CD4-positive, alpha-beta T cell treated with Interleukin-17A for 4 hours (primary cell): ENCODE data around the gene KLK1.
"Not testable (repeated sequence)": the region's sequence is repeated elsewhere in the genome, so short reads cannot be mapped to it uniquely, and the experiment has no call there.

ENCODE experiments used
- DNase-seq: peaks from one replicate; pipeline ENCODE4 v3.0.0-alpha.2; 2020; ENCODE audit warnings: mixed read lengths

KLK1 gene

GRCh38 chr19:50791594-50792271 lies 31.9 kb downstream of the KLK1 start:
- DNase-seq: no peak

GRCh38 chr19:50790922-50791467 lies 32.6 kb downstream of the KLK1 start:
- DNase-seq: no peak

- no peak for DNase-seq
Measured at GRCh38 chr19:50790396-50790795, 33.2 kb downstream of the KLK1 start, which contains the start of gene ACP4. Gene ACP4, plus strand, starts transcription at chr19:50790415. Its CDS starts 0 bp downstream, at chr19:50790415.

- DNase-seq: no peak
Measured at GRCh38 chr19:50785329-50785728, 38.3 kb downstream of the KLK1 start.

GRCh38 chr19:50784710-50785109 lies 38.9 kb downstream of the KLK1 start:
- DNase-seq: no peak

GRCh38 chr19:50783848-50784152 lies 39.8 kb downstream of the KLK1 start:
- not testable (repeated sequence) for DNase-seq

GRCh38 chr19:50780753-50781435 lies 42.7 kb downstream of the KLK1 start:
- DNase-seq: no peak

- no peak for DNase-seq
Measured at GRCh38 chr19:50779504-50780457, 43.8 kb downstream of the KLK1 start.

- no peak for DNase-seq
Measured at GRCh38 chr19:50778906-50779430, 44.6 kb downstream of the KLK1 start.

GRCh38 chr19:50777830-50778303 lies 45.7 kb downstream of the KLK1 start:
- no peak for DNase-seq

- DNase-seq: no peak
Measured at GRCh38 chr19:50777261-50777660, 46.3 kb downstream of the KLK1 start.

- DNase-seq: no peak
Measured at GRCh38 chr19:50776131-50776530, 47.5 kb downstream of the KLK1 start.

GRCh38 chr19:50773454-50773853 lies 50.1 kb downstream of the KLK1 start:
- DNase-seq: not testable (repeated sequence)

- DNase-seq: not testable (repeated sequence)
Measured at GRCh38 chr19:50772912-50773311, 50.7 kb downstream of the KLK1 start.

GRCh38 chr19:50772476-50772875 lies 51.1 kb downstream of the KLK1 start:
- no peak for DNase-seq

GRCh38 chr19:50770888-50771287 lies 52.7 kb downstream of the KLK1 start:
- DNase-seq: no peak

GRCh38 chr19:50770164-50770563 lies 53.4 kb downstream of the KLK1 start, which contains the start of gene GPR32:
Gene GPR32, plus strand, starts transcription at chr19:50770464. Its CDS starts 137 bp downstream, at chr19:50770601.
- DNase-seq: not testable (repeated sequence)
